CD4-positive, alpha-beta memory T cell (primary cell): ENCODE data around the gene GBX2. TPM values are rescaled to one million over a fixed set of nuclear protein-coding genes. Genes with fewer than 3 reads are reported as not detected.
A peak's percentile ranks its signal among the peaks of the same experiment; 100 is the strongest.

Experiments
- CTCF ChIA-PET: fragments of 350-600 bp; sonication (Branson Sonifier 250); formaldehyde crosslinking; loops from one replicate; lab custom pipeline; 2021; ENCODE audit warnings: inconsistent platforms; ENCODE audit not compliant: partially characterized antibody; lab: Charles Lee
- POLR2A ChIA-PET: fragments of 350-600 bp; sonication (Branson Sonifier 250); formaldehyde crosslinking; loops from one replicate; lab custom pipeline; 2021; ENCODE audit not compliant: partially characterized antibody; lab: Charles Lee
- DNase-seq, 5 donors: peaks; one replicate each; pipeline versions ENCODE4 v3.0.0 to v3.0.0-alpha.2; 2020 to 2022; ENCODE audit warnings: mixed read lengths in 1 of 5
- H3K27ac ChIP-seq: one replicate; pipeline ENCODE4 v1.7.0; 2013; ENCODE audit warnings: low read depth, low read length
- H3K27me3 ChIP-seq: 2 replicates; pipeline ENCODE4 v1.7.0; 2013; ENCODE audit warnings: mild to moderate bottlenecking, low read length, moderate library complexity; ENCODE audit not compliant: insufficient read depth
- H3K36me3 ChIP-seq: 2 replicates; pipeline ENCODE4 v1.7.0; 2013; ENCODE audit warnings: mild to moderate bottlenecking, low read length, moderate library complexity; ENCODE audit not compliant: insufficient read depth
- H3K4me1 ChIP-seq: 2 replicates; pipeline ENCODE4 v1.7.0; 2013; ENCODE audit warnings: mild to moderate bottlenecking, low read length, moderate library complexity; ENCODE audit not compliant: insufficient read depth
- H3K4me3 ChIP-seq, 2 donors: one replicate each; pipeline ENCODE4 v1.7.0; 2013; ENCODE audit warnings: low read length in 2 of 2, mild to moderate bottlenecking in 1 of 2
- H3K9me3 ChIP-seq, 2 donors: one replicate each; pipeline ENCODE4 v1.7.0; 2013; ENCODE audit warnings: low read length in 2 of 2, control low read depth in 1 of 2; ENCODE audit not compliant: control insufficient read depth in 1 of 2
- H3K27ac Mint-ChIP-seq, 7 donors: one replicate each; pipeline ENCODE4 v1.8.0; 2020 to 2021; ENCODE audit warnings: mixed read lengths in 7 of 7, mild to moderate bottlenecking in 6 of 7, inconsistent platforms in 3 of 7, moderate library complexity in 3 of 7
- H3K27me3 Mint-ChIP-seq, 2 donors: one replicate each; pipeline ENCODE4 v1.8.0; 2020 to 2021; ENCODE audit warnings: mixed read lengths in 2 of 2
- H3K36me3 Mint-ChIP-seq, 2 donors: one replicate each; pipeline ENCODE4 v1.8.0; 2020 to 2021; ENCODE audit warnings: mixed read lengths in 2 of 2, inconsistent platforms in 1 of 2, mild to moderate bottlenecking in 1 of 2
- H3K4me1 Mint-ChIP-seq, 4 donors: one replicate each; pipeline ENCODE4 v1.8.0; 2020 to 2021; ENCODE audit warnings: mixed read lengths in 4 of 4, mild to moderate bottlenecking in 1 of 4
- H3K4me3 Mint-ChIP-seq, 8 donors: one replicate each; pipeline ENCODE4 v1.8.0; 2020 to 2021; ENCODE audit warnings: mixed read lengths in 8 of 8, mild to moderate bottlenecking in 7 of 8, moderate library complexity in 6 of 8, inconsistent platforms in 3 of 8
- H3K9me3 Mint-ChIP-seq, 8 donors: one replicate each; pipeline ENCODE4 v1.8.0; 2020 to 2021; ENCODE audit warnings: mixed read lengths in 8 of 8, mild to moderate bottlenecking in 5 of 8, inconsistent platforms in 3 of 8, moderate library complexity in 1 of 8
- intact Hi-C: fragments of 100-400 bp; cut with micrococcal nuclease; formaldehyde crosslinking; loops from one replicate; pipeline ENCODE4 v1.15.1; 2023
- polyA plus RNA-seq, 2 donors: library from polyadenylated mRNA; unstranded; fragments of 300-500 nt; fragmentation: Illumina TruSeq; gene quantifications; one replicate each; pipeline ENCODE4 v1.2.3, GENCODE V29; 2021
- total RNA-seq, 2 experiments: library from RNA; stranded (reverse); gene quantifications; one replicate each; pipeline ENCODE4 v1.2.3, GENCODE V29; 2021

The GBX2 gene
- total and polyA plus RNA-seq, 4 experiments from 2014 or later = not detected

GRCh38 chr2:236176951-236177350, 8.8 kb upstream of the GBX2 start:
- H3K9me3 ChIP-seq = no peaks in the 10 kb centered on the region
- H3K4me1 Mint-ChIP-seq = peaks cover 0 to 24% (median 9%) of the 10 kb centered on the region in 4 donors
- ChIA-PET POLR2A (no interaction called here), CTCF (interaction anchor here (2.4 kb wide), 1 partner anchor 397 kb away, joined by 17 read pairs; no protein-coding TSS in a partner anchor)
- H3K27ac Mint-ChIP-seq = no peak overlapping the region
- intact Hi-C loops = no loop called here
- H3K4me1 ChIP-seq = peaks cover 14% of the 10 kb centered on the region
- DNase-seq = no peak
- H3K27me3 Mint-ChIP-seq = peaks cover 49 to 57% of the 10 kb centered on the region in 2 donors
- peaks cover 0 to 2% (median 0%) of the 10 kb centered on the region in 8 donors for H3K9me3 Mint-ChIP-seq
- H3K4me3 ChIP-seq = no peak overlapping the region
- no peaks in the 10 kb centered on the region for H3K36me3 ChIP-seq
- no peak overlapping the region for H3K4me3 Mint-ChIP-seq
- peaks cover 42% of the 10 kb centered on the region for H3K27me3 ChIP-seq
- H3K27ac ChIP-seq = no peak overlapping the region
- no peaks in the 10 kb centered on the region for H3K36me3 Mint-ChIP-seq

DNA sequence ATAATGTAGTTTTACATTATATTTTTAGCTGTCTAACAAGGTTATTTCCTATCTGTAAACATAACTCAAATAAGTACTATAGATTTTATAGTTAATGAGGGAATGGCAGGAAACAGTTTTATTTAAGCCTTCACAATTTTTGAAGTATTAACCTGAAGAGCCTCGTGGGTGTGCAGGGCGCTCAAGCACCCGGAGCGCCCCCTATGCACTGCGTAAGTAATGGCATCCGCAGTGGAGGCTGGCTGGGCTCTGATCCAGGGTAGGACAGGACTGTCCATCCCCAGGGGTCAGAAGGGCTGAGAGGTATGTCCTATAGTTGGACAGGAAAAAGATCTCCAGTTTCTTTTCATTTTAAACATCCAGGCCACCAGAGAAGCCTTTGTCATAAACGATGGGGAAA, 8.2 kb upstream of the GBX2 start:
- H3K4me3 ChIP-seq = no peak overlapping the region
- CTCF ChIA-PET = interaction anchor here (0.7 to 1.5 kb wide), 3 partner anchors 11 to 397 kb away, joined by 3 to 4 read pairs (median 4); no protein-coding TSS in a partner anchor

GRCh38 chr2:236175548-236176150, 7.5 kb upstream of the GBX2 start:
- H3K4me1 ChIP-seq = peaks cover 14% of the 10 kb centered on the region
- H3K36me3 Mint-ChIP-seq = no peaks in the 10 kb centered on the region
- H3K36me3 ChIP-seq = no peaks in the 10 kb centered on the region
- no peak overlapping the region for H3K4me3 ChIP-seq
- H3K4me3 Mint-ChIP-seq = peak overlapping the region in 1 of 8 donors; percentile 18
- H3K27ac Mint-ChIP-seq = peak overlapping the region in 1 of 7 donors; percentile 34
- peaks cover 0 to 3% (median 0%) of the 10 kb centered on the region in 8 donors for H3K9me3 Mint-ChIP-seq
- H3K4me1 Mint-ChIP-seq = peaks cover 3 to 27% (median 10%) of the 10 kb centered on the region in 4 donors
- no peak for DNase-seq
- intact Hi-C loops = no loop called here
- CTCF ChIA-PET = interaction anchor here (0.7 to 1.5 kb wide), 3 partner anchors 12 to 396 kb away, joined by 3 to 4 read pairs (median 4); no protein-coding TSS in a partner anchor
- POLR2A ChIA-PET = no interaction called here
- H3K27ac ChIP-seq = no peak overlapping the region
- H3K9me3 ChIP-seq = no peaks in the 10 kb centered on the region
- peaks cover 33% of the 10 kb centered on the region for H3K27me3 ChIP-seq
- H3K27me3 Mint-ChIP-seq = peaks cover 50 to 58% of the 10 kb centered on the region in 2 donors

More for the DNA sequence above, 8.2 kb upstream of the GBX2 start:
- Mint-ChIP-seq H3K36me3 (no peaks in the 10 kb centered on the region), H3K4me1 (peaks cover 0 to 24% (median 9%) of the 10 kb centered on the region in 4 donors), H3K9me3 (peaks cover 0 to 3% (median 0%) of the 10 kb centered on the region in 8 donors), H3K27me3 (peaks cover 47 to 59% of the 10 kb centered on the region in 2 donors), H3K27ac (no peak overlapping the region), H3K4me3 (peak overlapping the region in 2 of 8 donors; percentile 39 to 55)
- Histone ChIP-seq H3K27me3 (peaks cover 41% of the 10 kb centered on the region), H3K36me3 (no peaks in the 10 kb centered on the region), H3K27ac (no peak overlapping the region), H3K9me3 (no peaks in the 10 kb centered on the region), H3K4me1 (peaks cover 14% of the 10 kb centered on the region)
- POLR2A ChIA-PET = no interaction called here
- intact Hi-C loops = no loop called here
- no peak for DNase-seq

DNA sequence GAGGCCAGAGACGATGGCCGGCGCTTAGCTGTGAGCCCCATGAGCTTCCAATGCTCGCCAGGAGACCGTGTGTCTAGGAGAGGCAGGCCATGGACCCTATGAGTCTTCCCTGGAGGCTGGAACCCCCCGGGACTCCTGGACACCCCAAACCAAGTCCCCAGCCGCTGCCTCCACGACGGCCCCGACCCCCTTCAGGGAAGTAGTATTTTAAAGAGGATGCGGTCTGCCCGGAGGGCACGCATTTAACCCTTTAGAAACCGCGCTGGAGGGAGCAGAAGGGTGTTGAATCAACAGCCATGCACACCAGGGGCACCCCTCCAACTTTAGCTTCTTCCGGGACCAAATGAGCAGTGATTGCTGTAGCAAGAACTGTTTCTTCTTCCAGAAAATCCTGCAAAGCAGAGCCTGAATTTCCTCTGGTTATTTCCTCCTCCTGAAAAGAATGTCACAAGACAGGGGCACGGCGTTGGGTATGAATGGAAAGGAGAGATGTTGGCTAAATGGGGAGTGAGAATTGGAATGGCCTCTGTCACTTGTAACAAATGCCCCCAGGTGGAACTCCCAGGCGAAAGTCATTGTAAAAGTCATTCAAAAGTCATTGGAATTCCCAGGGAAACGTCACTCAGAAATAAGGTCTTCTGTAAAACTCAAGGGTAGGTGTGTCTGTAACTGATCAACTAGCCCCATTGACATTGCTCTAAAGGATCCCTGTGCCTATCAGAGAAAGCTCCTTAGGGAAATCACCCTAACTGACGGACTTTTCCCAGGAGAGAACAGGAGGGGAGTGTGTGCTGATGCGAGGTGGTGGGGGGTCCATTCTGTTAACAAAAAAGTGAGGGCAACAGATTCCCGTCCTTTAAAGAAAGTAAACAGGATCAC, 5.8 kb upstream of the GBX2 start:
- peak overlapping the region in 2 of 7 donors; percentile 31 to 41 for H3K27ac Mint-ChIP-seq
- H3K4me3 ChIP-seq = no peak overlapping the region
- no peak for DNase-seq
- H3K27me3 Mint-ChIP-seq = peaks cover 57 to 60% of the 10 kb centered on the region in 2 donors
- no peaks in the 10 kb centered on the region for H3K36me3 ChIP-seq
- intact Hi-C loops = no loop called here
- POLR2A ChIA-PET = no interaction called here
- H3K9me3 Mint-ChIP-seq = peaks cover 0 to 3% (median 0%) of the 10 kb centered on the region in 8 donors
- H3K27me3 ChIP-seq = peaks cover 32% of the 10 kb centered on the region
- H3K27ac ChIP-seq = no peak overlapping the region
- H3K9me3 ChIP-seq = no peaks in the 10 kb centered on the region
- CTCF ChIA-PET = no interaction called here
- peaks cover 0 to 2% of the 10 kb centered on the region in 2 donors for H3K36me3 Mint-ChIP-seq
- H3K4me3 Mint-ChIP-seq = no peak overlapping the region
- H3K4me1 ChIP-seq = peaks cover 9% of the 10 kb centered on the region
- peaks cover 3 to 21% (median 13%) of the 10 kb centered on the region in 4 donors for H3K4me1 Mint-ChIP-seq

DNA sequence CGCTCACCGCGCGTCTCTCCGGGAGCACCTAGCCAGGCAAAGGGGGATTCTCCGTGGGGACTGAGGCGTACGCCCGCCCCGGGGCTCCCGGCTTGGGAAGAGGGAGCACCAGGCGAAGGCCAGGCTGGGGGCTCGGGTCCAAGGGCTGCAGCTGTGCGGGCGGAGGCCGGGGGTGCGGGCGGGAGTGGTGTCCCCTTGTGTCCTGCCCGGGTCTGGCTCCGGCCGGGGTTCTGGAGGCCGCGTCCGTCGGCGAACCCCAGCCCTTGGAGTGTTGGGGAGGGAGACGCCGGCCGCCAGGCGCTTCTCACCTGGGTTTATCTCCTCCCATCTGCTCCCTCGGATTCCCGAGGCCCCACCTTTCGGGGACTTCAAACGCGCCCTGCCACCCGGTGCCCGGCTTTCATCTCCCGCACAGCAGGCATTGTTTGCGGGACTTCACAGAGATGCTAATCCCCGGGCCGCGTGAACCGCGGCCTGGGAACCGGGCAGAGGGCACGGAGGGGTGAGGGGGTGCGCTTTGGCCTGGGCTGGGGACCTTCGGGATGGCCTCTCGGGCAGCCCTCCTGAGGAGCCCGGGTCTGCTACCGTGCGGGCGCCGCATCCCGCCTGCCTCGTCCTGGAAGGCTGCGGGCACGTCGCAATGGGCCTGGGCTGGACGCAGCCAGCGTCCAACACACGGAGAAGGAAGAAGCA, 5.0 kb upstream of the GBX2 start:
- intact Hi-C loops = no loop called here

DNA sequence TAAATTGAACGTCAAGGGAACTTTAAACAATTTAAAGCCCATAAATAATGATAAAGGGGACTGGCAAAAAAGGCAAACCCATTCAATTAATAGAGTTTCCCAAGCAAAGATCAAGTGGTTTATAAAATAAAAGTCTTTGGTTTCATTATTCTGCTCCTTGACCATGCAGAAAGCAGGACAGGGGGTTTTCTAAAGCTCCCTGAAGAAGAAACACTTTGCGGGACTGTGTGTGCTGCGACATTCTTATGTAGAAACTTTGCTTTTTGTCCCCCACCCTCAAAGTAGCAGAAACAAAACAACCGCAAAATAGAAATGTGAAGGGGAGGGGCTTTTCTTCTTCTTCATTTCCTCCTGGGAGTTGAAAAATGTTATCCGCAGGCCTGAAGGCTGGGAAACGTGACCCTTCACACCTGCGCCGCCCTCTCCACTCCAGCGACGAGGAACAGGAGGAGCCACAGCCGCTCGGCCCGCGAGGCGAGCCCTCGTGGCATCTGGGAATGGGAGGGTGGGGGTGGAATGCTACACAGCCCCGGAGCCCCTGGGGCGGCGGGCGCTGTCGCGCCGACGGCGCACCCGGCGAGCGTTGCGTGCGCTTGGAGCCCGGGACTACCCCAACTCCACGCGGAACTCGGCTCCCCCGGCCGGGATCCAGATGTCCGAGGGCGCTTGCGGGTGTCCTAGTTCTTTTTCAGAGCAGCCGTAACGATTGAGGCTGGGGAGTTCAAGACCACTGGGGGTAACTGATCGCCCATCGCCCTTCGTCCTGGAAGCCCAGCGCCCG, 4.3 kb upstream of the GBX2 start:
- CTCF ChIA-PET = no interaction called here
- H3K9me3 ChIP-seq = no peaks in the 10 kb centered on the region
- no peaks in the 10 kb centered on the region for H3K36me3 ChIP-seq
- Mint-ChIP-seq H3K27me3 (peaks cover 54 to 57% of the 10 kb centered on the region in 2 donors), H3K27ac (no peak overlapping the region), H3K4me3 (no peak overlapping the region), H3K36me3 (peaks cover 0 to 2% of the 10 kb centered on the region in 2 donors), H3K9me3 (peaks cover 0 to 3% (median 0%) of the 10 kb centered on the region in 8 donors), H3K4me1 (peaks cover 2 to 21% (median 7%) of the 10 kb centered on the region in 4 donors)
- H3K4me1 ChIP-seq = no peaks in the 10 kb centered on the region
- intact Hi-C loops = no loop called here
- peaks cover 26% of the 10 kb centered on the region for H3K27me3 ChIP-seq
- no peak overlapping the region for H3K27ac ChIP-seq
- DNase-seq = no peak
- no peak overlapping the region for H3K4me3 ChIP-seq
- POLR2A ChIA-PET = no interaction called here

More for the DNA sequence above, 5.0 kb upstream of the GBX2 start:
- Histone ChIP-seq H3K4me1 (peaks cover 2% of the 10 kb centered on the region), H3K27me3 (peaks cover 30% of the 10 kb centered on the region), H3K36me3 (no peaks in the 10 kb centered on the region), H3K9me3 (no peaks in the 10 kb centered on the region), H3K27ac (no peak overlapping the region), H3K4me3 (no peak overlapping the region)
- POLR2A ChIA-PET = no interaction called here
- no peak overlapping the region for H3K4me3 Mint-ChIP-seq
- CTCF ChIA-PET = no interaction called here
- DNase-seq = no peak
- H3K27me3 Mint-ChIP-seq = peaks cover 54 to 58% of the 10 kb centered on the region in 2 donors
- peaks cover 2 to 21% (median 7%) of the 10 kb centered on the region in 4 donors for H3K4me1 Mint-ChIP-seq
- H3K27ac Mint-ChIP-seq = no peak overlapping the region
- H3K36me3 Mint-ChIP-seq = peaks cover 0 to 2% of the 10 kb centered on the region in 2 donors
- H3K9me3 Mint-ChIP-seq = peaks cover 0 to 3% (median 0%) of the 10 kb centered on the region in 8 donors
